Caco-2 (cell line): Measurements from ENCODE around the gene VWA5A. TPM values are rescaled to one million over a fixed set of nuclear protein-coding genes. Genes with fewer than 3 reads are reported as not detected.

Experiments used
- BruUV-seq: library from RNA; stranded (reverse); fragments of 400-500 nt; replicated peaks from 2 replicates; lab custom pipeline; 2021; lab: Mats Ljungman, UMichigan
- CTCF ChIA-PET: fragments of 300-600 bp; sonication (Branson Sonifier 250); formaldehyde crosslinking; loops from one replicate; lab custom pipeline; 2022; ENCODE audit warnings: antibody characterized with exemption; lab: Charles Lee
- POLR2A ChIA-PET: fragments of 300-600 bp; sonication (Branson Sonifier 250); formaldehyde crosslinking; loops from one replicate; lab custom pipeline; 2022; ENCODE audit warnings: antibody characterized with exemption; lab: Charles Lee
- DNase-seq, 2 experiments: peaks; one replicate each; pipeline versions ENCODE4 v3.0.0 to v3.0.0-alpha.2; 2020 to 2022
- H3K27me3 ChIP-seq: replicated peaks from 2 replicates; pipeline ENCODE4 v1.6.0; 2011; ENCODE audit warnings: low read length; ENCODE audit not compliant: control insufficient read depth, insufficient read depth
- H3K36me3 ChIP-seq: 2 replicates; pipeline ENCODE4 v1.5.1; 2011; ENCODE audit warnings: low read length; ENCODE audit not compliant: control insufficient read depth, insufficient read depth
- H3K4me1 ChIP-seq: fragments of 250-450 bp; sonication (Bioruptor Pico); 2 replicates; pipeline ENCODE4 v1.5.1; 2020; ENCODE audit warnings: mild to moderate bottlenecking
- H3K4me3 ChIP-seq: 2 replicates; pipeline ENCODE4 v1.5.1; 2011; ENCODE audit warnings: low read depth, mild to moderate bottlenecking, control low read depth, low read length
- H3K9me3 ChIP-seq: fragments of 250-450 bp; sonication (Bioruptor Pico); 2 replicates; pipeline ENCODE4 v1.5.1; 2020; ENCODE audit warnings: mild to moderate bottlenecking, moderate library complexity
- H3K27ac Mint-ChIP-seq: one replicate; pipeline ENCODE4 v1.8.0; 2022; ENCODE audit warnings: mixed read lengths; ENCODE audit not compliant: unreplicated experiment
- H3K27me3 Mint-ChIP-seq: one replicate; pipeline ENCODE4 v1.8.0; 2022; ENCODE audit warnings: mixed read lengths; ENCODE audit not compliant: insufficient read depth, unreplicated experiment
- H3K36me3 Mint-ChIP-seq: one replicate; pipeline ENCODE4 v1.8.0; 2022; ENCODE audit warnings: mild to moderate bottlenecking, mixed read lengths; ENCODE audit not compliant: insufficient read depth, unreplicated experiment
- H3K4me1 Mint-ChIP-seq: one replicate; pipeline ENCODE4 v1.8.0; 2022; ENCODE audit warnings: low read depth, mixed read lengths; ENCODE audit not compliant: unreplicated experiment
- H3K4me3 Mint-ChIP-seq: one replicate; pipeline ENCODE4 v1.8.0; 2022; ENCODE audit warnings: mild to moderate bottlenecking, moderate library complexity, mixed read lengths; ENCODE audit not compliant: unreplicated experiment
- H3K9me3 Mint-ChIP-seq: one replicate; pipeline ENCODE4 v1.8.0; 2022; ENCODE audit warnings: mixed read lengths; ENCODE audit not compliant: unreplicated experiment
- CTCF ChIP-seq, 2 experiments: fragments of 200-600 bp in 1 of 2; IDR thresholded peaks; 1 replicate in 1 of 2; 2 replicates in 1 of 2; pipeline versions ENCODE4 v1.5.1 to v1.8.0; 2011 to 2022; ENCODE audit warnings: antibody characterized with exemption in 1 of 2, control low read depth in 1 of 2, inconsistent platforms in 1 of 2, low read depth in 1 of 2, low read length in 1 of 2, mild to moderate bottlenecking in 1 of 2, moderate library complexity in 1 of 2; ENCODE audit not compliant: insufficient read depth in 1 of 2, severe bottlenecking in 1 of 2, unreplicated experiment in 1 of 2
- intact Hi-C: fragments of 100-400 bp; cut with micrococcal nuclease; formaldehyde crosslinking; loops from one replicate; pipeline ENCODE4 v1.10.0; 2022; ENCODE audit not compliant: unreplicated experiment
- total RNA-seq: library from RNA; stranded (reverse); gene quantifications from 2 replicates; pipeline ENCODE4 v1.2.3, GENCODE V29; 2022

Gene VWA5A
- total RNA-seq, 1 experiment from 2014 or later, result 1.6 TPM

GRCh38 chr11:124159481-124159880, 44.2 kb downstream of the VWA5A start:
- Mint-ChIP-seq H3K9me3 (no peaks in the 10 kb centered on the region), H3K4me1 (no peaks in the 10 kb centered on the region), H3K4me3 (no peak overlapping the region), H3K27ac (no peak overlapping the region), H3K27me3 (peaks cover 29% of the 10 kb centered on the region), H3K36me3 (no peaks in the 10 kb centered on the region)
- Histone ChIP-seq H3K27me3 (peaks cover 2% of the 10 kb centered on the region), H3K4me1 (no peaks in the 10 kb centered on the region), H3K36me3 (no peaks in the 10 kb centered on the region), H3K9me3 (no peaks in the 10 kb centered on the region), H3K4me3 (no peak overlapping the region)
- no TSS peak for BruUV-seq
- CTCF ChIA-PET, result no interaction called here
- POLR2A ChIA-PET, result no interaction called here
- no peak for TF ChIP-seq CTCF (IDR thresholded peaks at IDR 0.05; ENCODE audit: insufficient read depth in 1 of 2, low read depth in 1 of 2, low read length in 1 of 2, severe bottlenecking in 1 of 2, unreplicated experiment in 1 of 2)
- DNase-seq, result no peak
- intact Hi-C loops, result no loop called here

GRCh38 chr11:124160986-124161385, 45.7 kb downstream of the VWA5A start:
- no peaks in the 10 kb centered on the region for H3K9me3 Mint-ChIP-seq
- Histone ChIP-seq H3K27me3 (peaks cover 2% of the 10 kb centered on the region), H3K4me3 (no peak overlapping the region), H3K4me1 (no peaks in the 10 kb centered on the region), H3K36me3 (no peaks in the 10 kb centered on the region), H3K9me3 (no peaks in the 10 kb centered on the region)
- DNase-seq, result no peak
- no peaks in the 10 kb centered on the region for H3K4me1 Mint-ChIP-seq
- ChIA-PET POLR2A (no interaction called here), CTCF (no interaction called here)
- H3K4me3 Mint-ChIP-seq, result no peak overlapping the region
- intact Hi-C loops, result no loop called here
- H3K36me3 Mint-ChIP-seq, result no peaks in the 10 kb centered on the region
- BruUV-seq, result no TSS peak
- TF ChIP-seq CTCF (IDR thresholded peaks at IDR 0.05; ENCODE audit: insufficient read depth in 1 of 2, low read depth in 1 of 2, low read length in 1 of 2, severe bottlenecking in 1 of 2, unreplicated experiment in 1 of 2), result no peak
- H3K27ac Mint-ChIP-seq, result no peak overlapping the region
- peaks cover 26% of the 10 kb centered on the region for H3K27me3 Mint-ChIP-seq

GRCh38 chr11:124167826-124168231, 52.6 kb downstream of the VWA5A start:
- no peak overlapping the region for H3K4me3 Mint-ChIP-seq
- Histone ChIP-seq H3K36me3 (no peaks in the 10 kb centered on the region), H3K4me1 (no peaks in the 10 kb centered on the region), H3K9me3 (no peaks in the 10 kb centered on the region), H3K27me3 (no peaks in the 10 kb centered on the region), H3K4me3 (no peak overlapping the region)
- H3K9me3 Mint-ChIP-seq, result no peaks in the 10 kb centered on the region
- DNase-seq, result no peak
- CTCF ChIA-PET, result no interaction called here
- intact Hi-C loops, result no loop called here
- POLR2A ChIA-PET, result no interaction called here
- peaks cover 15% of the 10 kb centered on the region for H3K27me3 Mint-ChIP-seq
- no TSS peak for BruUV-seq
- H3K36me3 Mint-ChIP-seq, result no peaks in the 10 kb centered on the region
- no peaks in the 10 kb centered on the region for H3K4me1 Mint-ChIP-seq
- TF ChIP-seq CTCF (IDR thresholded peaks at IDR 0.05; ENCODE audit: insufficient read depth in 1 of 2, low read depth in 1 of 2, low read length in 1 of 2, severe bottlenecking in 1 of 2, unreplicated experiment in 1 of 2), result no peak
- no peak overlapping the region for H3K27ac Mint-ChIP-seq
